NK-92 treated with Interleukin-12 subunit alpha and Interleukin-12 subunit beta, amount 100 ng/mL, for 24 hours (cell line): Measurements from ENCODE around the gene DUSP7.

ENCODE experiments used
- DNase-seq: peaks from one replicate; lab custom pipeline; 2025; lab: John Stamatoyannopoulos, UW

DUSP7 gene

DNA sequence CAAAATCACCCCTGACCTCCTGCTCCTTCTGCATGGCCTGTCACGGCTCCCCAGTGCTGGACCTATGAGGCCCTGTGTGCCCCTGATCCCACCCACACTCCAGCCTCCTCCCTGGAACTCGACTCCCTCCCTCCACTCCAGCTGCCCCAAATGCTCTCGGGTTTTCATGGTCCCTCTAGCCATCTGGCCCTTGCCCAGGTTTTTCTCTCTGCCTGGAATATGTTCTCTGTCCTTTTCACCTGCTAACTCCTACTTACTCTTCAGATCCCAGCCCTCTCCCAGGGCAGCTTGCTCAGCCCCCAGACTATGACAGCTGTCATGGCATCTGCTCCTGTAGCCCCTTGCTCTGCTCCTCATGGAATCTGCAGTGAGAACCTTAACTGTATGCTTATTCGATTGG lies 30.3 kb downstream of the DUSP7 start:
- DNase-seq, result no peak

DNA sequence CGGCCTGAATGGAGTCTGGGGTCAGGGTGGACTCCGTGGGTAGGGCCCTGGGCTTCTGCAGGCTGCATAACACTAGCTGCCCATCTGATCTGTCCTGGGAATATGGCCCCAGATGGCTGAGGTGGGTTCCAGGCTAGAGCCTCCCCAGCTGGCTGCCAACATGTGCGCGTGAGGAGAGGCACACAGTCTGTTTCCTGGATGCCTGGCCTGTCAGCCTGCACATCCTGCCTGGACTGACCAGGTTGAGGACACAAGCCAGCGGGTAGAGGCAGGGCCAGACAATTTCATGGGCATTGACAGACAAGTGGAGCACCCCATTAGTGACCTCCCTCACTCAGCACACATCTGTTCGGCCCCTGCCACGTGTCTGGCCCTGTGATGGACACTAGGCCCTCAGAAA lies 30.9 kb downstream of the DUSP7 start:
- no peak for DNase-seq

- DNase-seq, result no peak
Measured at GRCh38 chr3:52024765-52025452, 31.5 kb downstream of the DUSP7 start.

- no peak for DNase-seq
Measured at GRCh38 chr3:52023860-52024764, 32.3 kb downstream of the DUSP7 start.

GRCh38 chr3:52023101-52023770 lies 33.1 kb downstream of the DUSP7 start:
- DNase-seq, result no peak

GRCh38 chr3:52022323-52023100 lies 33.9 kb downstream of the DUSP7 start:
- DNase-seq, result no peak

DNA sequence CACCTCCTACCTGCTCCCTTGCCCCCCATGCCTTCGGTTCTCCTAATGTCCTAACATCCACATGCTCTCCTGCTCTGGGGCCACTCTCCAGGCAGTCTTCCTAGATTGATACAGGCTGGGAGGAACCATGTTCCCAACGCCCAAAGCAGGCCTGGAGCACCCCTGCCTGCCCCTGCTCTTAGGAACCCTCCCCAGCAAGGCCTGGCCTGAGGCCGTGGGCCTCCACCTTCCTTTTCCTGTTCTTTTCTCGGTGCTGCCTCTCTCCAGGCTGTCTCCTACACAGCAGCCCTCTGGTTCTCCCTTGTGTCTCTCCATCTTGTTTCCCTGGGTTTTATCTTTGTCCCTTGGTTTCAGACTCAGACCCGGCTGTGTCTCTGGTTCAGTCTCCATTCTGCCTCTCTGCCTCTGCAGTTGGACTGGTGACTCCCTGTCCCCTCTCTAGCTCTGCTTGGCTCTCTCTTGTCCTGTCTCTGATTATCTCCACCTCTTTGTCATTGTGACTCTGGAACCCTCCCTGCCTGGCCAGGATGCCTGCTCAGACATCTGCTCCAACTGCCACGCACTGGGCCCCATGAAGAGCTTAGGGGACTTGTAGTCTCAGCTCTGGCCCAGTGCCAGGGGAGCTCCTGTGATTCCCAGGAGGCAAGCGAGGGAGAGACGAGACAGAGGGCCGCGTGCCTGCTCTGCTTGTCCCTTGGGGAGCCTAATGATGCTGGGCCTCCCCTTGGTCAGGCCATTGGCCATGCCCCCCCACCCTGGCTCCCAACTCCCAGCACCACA lies 34.7 kb downstream of the DUSP7 start:
- no peak for DNase-seq

DNA sequence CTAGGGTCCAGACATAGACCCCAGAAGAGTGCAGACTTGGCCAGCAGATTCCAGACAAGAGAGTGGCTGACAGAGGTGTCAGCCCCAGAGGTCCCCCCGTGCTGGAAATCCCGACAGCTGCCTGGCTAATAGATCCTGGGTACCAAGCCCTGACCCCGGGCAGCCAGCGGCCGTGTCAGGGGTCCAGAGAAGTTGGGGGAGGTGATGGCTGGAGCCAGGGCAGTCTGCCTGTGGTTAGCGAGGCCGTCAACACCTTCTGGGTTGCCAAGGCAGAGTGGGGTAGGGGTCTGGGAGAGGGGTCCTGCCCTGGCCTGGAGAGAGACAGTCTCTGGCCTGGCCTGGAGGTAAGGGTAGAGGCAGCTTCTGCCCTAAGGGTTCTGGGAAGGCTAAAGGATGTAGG lies 35.6 kb downstream of the DUSP7 start:
- DNase-seq, result no peak

DNA sequence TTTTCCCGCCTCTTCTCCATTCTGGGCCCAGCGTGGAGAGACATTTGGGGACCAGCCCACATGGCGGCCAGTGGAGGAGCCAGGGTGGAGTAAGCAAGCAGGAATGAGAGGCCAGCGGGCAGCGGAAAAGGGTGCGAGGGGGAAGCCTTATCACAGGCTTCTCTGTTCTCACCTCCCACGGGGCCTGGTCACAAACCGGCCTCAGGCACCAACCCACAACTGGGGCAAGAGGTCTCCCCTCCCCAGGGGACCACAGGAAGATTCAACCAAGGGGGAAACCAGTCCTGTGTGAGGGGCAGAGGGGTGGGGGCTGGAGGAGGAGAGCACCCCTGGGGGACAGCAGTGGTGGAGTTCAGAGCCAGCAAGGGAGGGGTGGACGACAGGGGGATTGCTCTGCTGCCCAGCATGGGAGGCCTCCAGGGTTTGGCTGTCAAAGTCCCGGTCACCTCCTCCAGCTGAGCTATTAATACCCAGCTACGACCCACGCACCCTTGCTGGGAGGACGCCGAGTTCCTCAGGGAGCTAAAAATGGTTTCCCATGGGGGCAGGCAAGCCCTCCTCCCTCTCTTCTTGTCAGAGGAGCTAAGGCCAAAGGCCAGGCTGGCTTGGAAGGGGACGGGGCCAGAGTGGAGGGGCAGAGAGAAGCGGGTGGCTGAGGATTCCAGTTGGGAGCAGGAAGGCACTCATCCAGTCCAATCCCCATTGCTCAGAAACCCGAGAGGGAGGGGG lies 36.9 kb downstream of the DUSP7 start:
- no peak for DNase-seq

DNA sequence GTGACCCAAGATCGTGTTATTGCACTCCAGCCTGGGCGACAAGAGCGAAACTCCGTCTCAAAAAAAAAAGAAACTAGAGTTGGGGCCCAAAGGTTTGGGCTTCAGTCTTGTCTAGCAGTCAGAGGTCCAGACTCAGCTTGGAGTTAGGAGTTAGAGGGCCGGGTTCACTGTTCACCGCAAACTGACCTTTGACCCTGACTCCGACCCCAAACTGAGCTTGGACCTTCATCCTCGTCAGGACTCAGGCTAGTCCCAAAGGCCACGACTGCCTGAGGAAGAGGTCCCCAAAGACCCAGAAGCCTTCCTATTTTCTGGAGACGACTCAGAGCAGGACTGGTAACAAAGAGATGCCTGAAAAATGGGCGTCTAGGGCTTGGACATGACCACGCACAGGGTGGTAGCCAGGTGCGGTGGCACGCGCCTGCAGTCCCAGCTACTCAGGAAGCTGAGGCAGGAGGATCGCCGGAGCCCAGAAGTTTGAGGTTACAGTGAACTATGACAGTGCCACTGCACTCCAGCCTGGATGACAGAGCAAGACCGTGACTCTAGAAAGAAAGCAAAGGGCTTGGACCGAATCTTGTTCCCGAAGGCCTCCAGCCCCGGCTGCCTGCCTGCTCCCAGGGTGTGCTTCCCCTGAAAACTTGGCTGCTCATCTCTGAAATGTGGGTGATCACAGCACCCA lies 37.9 kb downstream of the DUSP7 start:
- no peak for DNase-seq

GRCh38 chr3:52017586-52017985 lies 38.8 kb downstream of the DUSP7 start:
- no peak for DNase-seq

DNA sequence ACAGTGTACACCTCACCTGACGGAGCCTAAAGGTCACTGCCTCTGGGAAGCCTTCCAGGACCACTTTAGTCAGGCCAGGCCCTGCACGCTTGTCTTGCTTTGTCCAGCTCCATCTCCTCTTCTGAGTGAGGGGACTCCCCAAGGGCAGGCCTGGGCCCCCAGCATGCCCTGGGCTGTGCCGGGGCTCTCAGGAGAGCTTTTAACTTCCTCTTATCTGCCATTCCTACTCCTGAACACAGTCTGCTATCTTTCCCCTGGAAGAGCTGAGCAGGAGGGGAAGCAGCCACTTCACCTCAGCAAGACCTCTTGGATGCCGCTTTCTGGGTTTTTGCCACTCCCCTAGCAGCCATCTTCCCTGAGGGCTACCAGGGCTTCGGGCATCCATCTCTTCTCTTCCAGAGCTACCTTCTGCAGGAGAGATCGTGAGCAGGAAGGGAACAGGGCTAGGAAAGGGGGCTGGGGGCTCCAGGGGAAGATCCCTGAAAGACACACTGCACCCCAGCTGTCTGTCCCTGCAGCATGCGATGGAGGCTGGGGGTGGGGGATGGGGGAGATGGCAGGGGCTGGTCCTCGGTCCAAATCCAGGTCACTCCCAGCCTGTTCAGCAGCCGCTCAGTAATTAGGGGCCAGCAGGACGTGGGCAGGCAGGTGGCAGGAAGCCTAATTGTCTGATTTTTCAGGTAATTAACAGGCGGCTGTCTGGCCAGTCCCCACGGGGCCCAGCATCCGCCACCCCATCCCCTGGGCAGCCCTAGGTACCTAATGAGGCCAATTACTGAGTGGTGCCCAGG lies 40.7 kb downstream of the DUSP7 start:
- no peak for DNase-seq

DNA sequence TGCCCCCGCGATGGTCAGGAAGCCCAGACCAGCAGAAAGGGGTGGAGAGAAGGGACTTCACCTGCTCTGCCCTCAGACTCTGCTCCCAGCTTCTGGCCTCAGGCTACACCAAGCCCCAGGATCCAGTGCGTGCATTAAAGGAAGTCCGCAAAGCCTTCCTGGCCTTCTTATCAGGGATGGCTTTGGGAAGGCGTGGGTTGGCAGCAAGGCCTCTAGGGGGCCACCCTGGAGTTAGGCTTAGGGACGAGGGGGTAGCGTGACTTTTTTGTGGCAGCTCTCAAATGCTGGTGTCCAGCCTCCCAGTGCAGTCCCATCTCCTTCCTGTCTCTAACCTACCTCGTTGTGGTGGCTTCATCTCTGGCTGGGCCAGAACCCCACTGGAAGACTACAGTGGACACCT lies 41.8 kb downstream of the DUSP7 start:
- no peak for DNase-seq

DNA sequence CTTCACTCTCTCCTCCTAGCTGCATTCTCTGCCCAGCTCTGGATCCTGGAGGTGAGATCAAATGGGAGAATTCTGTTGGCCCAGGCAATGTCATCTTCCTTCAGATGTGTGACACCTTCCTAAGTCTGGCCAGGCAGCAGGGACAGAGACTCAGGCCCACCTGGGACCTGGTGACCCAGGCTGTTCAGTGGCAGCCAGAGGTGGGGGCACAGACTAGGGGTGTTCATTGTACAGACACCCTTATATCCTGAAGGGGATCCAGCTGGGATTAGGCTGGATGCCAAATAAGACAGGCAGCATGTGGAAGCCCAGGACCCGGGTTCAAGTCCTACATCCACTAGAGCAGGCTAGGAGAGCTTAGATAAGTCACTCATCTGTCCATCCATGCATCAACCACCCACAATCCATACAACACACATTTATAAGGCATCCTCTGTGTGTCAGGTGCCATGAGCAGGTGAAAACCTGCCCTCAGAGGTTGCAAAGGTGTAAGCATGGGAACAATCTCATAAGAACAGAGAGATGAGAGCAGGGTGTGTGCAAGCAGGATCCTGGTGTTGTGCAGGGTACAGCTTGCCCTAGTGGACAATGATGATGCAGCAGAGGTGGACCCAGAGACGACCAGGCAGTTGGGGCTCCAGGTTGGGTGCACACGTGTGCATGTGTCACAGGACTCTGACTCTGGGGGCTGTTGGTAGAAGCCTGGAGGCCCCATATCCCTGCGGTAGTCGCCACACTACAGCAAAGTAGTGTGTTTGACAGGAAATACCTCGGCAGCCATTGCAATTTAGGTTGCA lies 42.4 kb downstream of the DUSP7 start:
- DNase-seq, result no peak

GRCh38 chr3:52012699-52013098 lies 43.7 kb downstream of the DUSP7 start:
- DNase-seq, result no peak

- DNase-seq, result no peak
Measured at GRCh38 chr3:52010431-52010830, 45.9 kb downstream of the DUSP7 start.

GRCh38 chr3:52007291-52007690 lies 49.1 kb downstream of the DUSP7 start:
- DNase-seq, result no peak

DNA sequence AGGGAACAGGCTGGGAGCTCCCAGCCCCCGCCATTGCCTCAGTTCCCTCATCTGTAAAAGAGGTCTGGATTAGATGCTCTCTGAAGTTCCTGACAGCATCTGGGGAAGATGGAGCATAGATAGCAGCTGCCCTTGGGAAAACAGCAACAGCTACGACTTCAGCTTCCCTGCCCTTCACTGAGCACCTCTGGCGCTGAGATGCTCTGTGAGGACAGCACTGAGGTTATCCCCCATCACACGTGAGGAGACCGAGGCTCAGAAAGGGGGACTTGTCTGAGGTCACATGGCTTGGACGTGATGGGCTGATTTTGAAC lies 49.6 kb downstream of the DUSP7 start:
- DNase-seq, result no peak
